A549 (cell line): ENCODE measurements around the gene FOXRED2. TPM values are rescaled to one million over a fixed set of nuclear protein-coding genes. Genes with fewer than 3 reads are reported as not detected.

Experiments used
- ATAC-seq, 2 experiments: fragments of 200-7000 bp in 1 of 2; fragments of >200 bp in 1 of 2; cut with Nextera tagmentation in 1 of 2; cut with Tn5 transposase in 1 of 2; 3 replicates each; pipeline versions ENCODE4 v1.8.0 to v1.9.1; 2018 to 2020; ENCODE audit warnings: mild to moderate bottlenecking in 1 of 2, moderate library complexity in 1 of 2
- CTCF ChIA-PET: fragments of 300-600 bp; sonication (Branson Sonifier 250); formaldehyde crosslinking; extraction: SDS; loops from one replicate; lab custom pipeline; 2021; ENCODE audit warnings: antibody characterized with exemption, inconsistent platforms; lab: Yijun Ruan, JAX
- POLR2A ChIA-PET: fragments of 350-600 bp; formaldehyde crosslinking; extraction: SDS; loops from one replicate; lab custom pipeline; 2021; ENCODE audit warnings: antibody characterized with exemption, inconsistent platforms; lab: Yijun Ruan, JAX
- DNase-seq, 2 experiments: peaks; one replicate each; pipeline versions ENCODE4 v3.0.0 to v3.0.0-alpha.2; 2011 to 2016; ENCODE audit warnings: low read depth in 1 of 2, low spot score in 1 of 2
- FAIRE-seq: peaks from 2 replicates; lab custom pipeline; 2011; peaks lifted over from hg19 to GRCh38; lab: Jason Lieb, UNC
- H3K27ac ChIP-seq, 2 experiments: fragments of >200 bp; sonication (Bioruptor Twin); formaldehyde crosslinking; 3 replicates each; pipeline ENCODE4 v1.5.1; 2016 to 2017
- H3K4me1 ChIP-seq: fragments of >200 bp; sonication (Bioruptor Twin); formaldehyde crosslinking; 3 replicates; pipeline ENCODE4 v1.6.1; 2016
- H3K4me2 ChIP-seq: fragments of >200 bp; sonication (Bioruptor Twin); formaldehyde crosslinking; 3 replicates; pipeline ENCODE4 v1.6.1; 2016
- H3K4me3 ChIP-seq: fragments of >200 bp; sonication (Bioruptor Twin); formaldehyde crosslinking; 3 replicates; pipeline ENCODE4 v1.5.1; 2016
- H3K9me3 ChIP-seq: fragments of >200 bp; sonication (Bioruptor Twin); formaldehyde crosslinking; 3 replicates; pipeline ENCODE4 v1.6.1; 2016
- ATOH8 ChIP-seq: fragments of 250-450 bp; sonication (Bioruptor Pico); IDR thresholded peaks from 2 replicates; pipeline ENCODE4 v1.5.0; 2020; ENCODE audit warnings: low read depth, mild to moderate bottlenecking, moderate library complexity
- BHLHE40 ChIP-seq: IDR thresholded peaks from 2 replicates; pipeline ENCODE4 v1.6.1; 2012; ENCODE audit warnings: low read depth, low read length, inconsistent platforms
- CHD4 ChIP-seq: fragments of 200-600 bp; sonication (generic); IDR thresholded peaks from 2 replicates; pipeline ENCODE4 v1.6.1; 2016; ENCODE audit warnings: antibody characterized with exemption, mild to moderate bottlenecking, borderline replicate concordance
- EHF ChIP-seq: fragments of 250-450 bp; sonication (Bioruptor Pico); IDR thresholded peaks from 2 replicates; pipeline ENCODE4 v1.5.0; 2020; ENCODE audit warnings: mild to moderate bottlenecking
- ELK1 ChIP-seq: fragments of 150-350 bp; IDR thresholded peaks from 2 replicates; pipeline ENCODE4 v1.6.1; 2014; ENCODE audit warnings: low read depth, mild to moderate bottlenecking, low read length
- ESRRA ChIP-seq: fragments of 150-350 bp; IDR thresholded peaks from 2 replicates; pipeline ENCODE4 v1.6.1; 2014; ENCODE audit warnings: mild to moderate bottlenecking, low read length, borderline replicate concordance
- FOXS1 ChIP-seq: fragments of 250-450 bp; sonication (Bioruptor Pico); IDR thresholded peaks from 2 replicates; pipeline ENCODE4 v1.5.0; 2020; ENCODE audit warnings: mild to moderate bottlenecking, moderate library complexity
- GATA3 ChIP-seq: IDR thresholded peaks from 2 replicates; pipeline ENCODE4 v1.6.1; 2012; ENCODE audit warnings: borderline replicate concordance
- HDAC2 ChIP-seq: fragments of 200-600 bp; sonication (generic); IDR thresholded peaks from 2 replicates; pipeline ENCODE4 v1.6.1; 2016
- HEYL ChIP-seq: fragments of 250-450 bp; sonication (Bioruptor Pico); IDR thresholded peaks from 2 replicates; pipeline ENCODE4 v1.8.0; 2021; ENCODE audit warnings: mild to moderate bottlenecking, moderate library complexity
- HOXB13 ChIP-seq: fragments of 250-450 bp; sonication (Bioruptor Pico); IDR thresholded peaks from 2 replicates; pipeline ENCODE4 v1.5.0; 2020; ENCODE audit warnings: low read depth, mild to moderate bottlenecking, moderate library complexity
- HOXB5 ChIP-seq: fragments of 250-450 bp; sonication (Bioruptor Pico); IDR thresholded peaks from 2 replicates; pipeline ENCODE4 v1.5.0; 2020; ENCODE audit warnings: mild to moderate bottlenecking, moderate library complexity
- NFE2L2 ChIP-seq: fragments of 150-350 bp; conservative IDR thresholded peaks from 2 replicates; pipeline ENCODE4 v1.6.1; 2014; ENCODE audit warnings: low read length
- NR3C1 ChIP-seq: fragments of >200 bp; sonication (Bioruptor Twin); formaldehyde crosslinking; IDR thresholded peaks from 3 replicates; pipeline ENCODE4 v1.6.1; 2017
- PHF8 ChIP-seq: fragments of 200-600 bp; sonication (generic); IDR thresholded peaks from 2 replicates; pipeline ENCODE4 v1.6.1; 2016; ENCODE audit warnings: low read depth, mild to moderate bottlenecking, antibody characterized with exemption, moderate library complexity, borderline replicate concordance
- POLR2A ChIP-seq: IDR thresholded peaks from 2 replicates; pipeline ENCODE4 v1.6.1; 2012; ENCODE audit warnings: mild to moderate bottlenecking, low read length
- RAD21 ChIP-seq, 2 experiments: fragments of >200 bp in 1 of 2; sonication (Bioruptor Twin) in 1 of 2; formaldehyde crosslinking in 1 of 2; IDR thresholded peaks in 1 of 2; conservative IDR thresholded peaks in 1 of 2; 2 replicates in 1 of 2; 3 replicates in 1 of 2; pipeline ENCODE4 v1.6.1; 2012 to 2018; ENCODE audit warnings: inconsistent platforms in 1 of 2
- RARB ChIP-seq: fragments of 250-450 bp; sonication (Bioruptor Pico); IDR thresholded peaks from 2 replicates; pipeline ENCODE4 v1.8.0; 2021; ENCODE audit warnings: mild to moderate bottlenecking, moderate library complexity
- SMC3 ChIP-seq: fragments of >200 bp; sonication (Bioruptor Twin); formaldehyde crosslinking; IDR thresholded peaks from 3 replicates; pipeline ENCODE4 v1.6.1; 2018; ENCODE audit warnings: inconsistent platforms
- TP53 ChIP-seq: fragments of 250-450 bp; sonication (Bioruptor Pico); IDR thresholded peaks from 2 replicates; pipeline ENCODE4 v1.5.0; 2021; ENCODE audit warnings: mild to moderate bottlenecking, moderate library complexity
- USF2 ChIP-seq: fragments of 450-650 bp; IDR thresholded peaks from 2 replicates; pipeline ENCODE4 v1.6.1; 2014; ENCODE audit warnings: antibody characterized with exemption
- ZNF302 ChIP-seq: fragments of 250-450 bp; sonication (Bioruptor Pico); IDR thresholded peaks from 2 replicates; pipeline ENCODE4 v1.9.0; 2021; ENCODE audit warnings: inconsistent platforms, mild to moderate bottlenecking, moderate library complexity
- ZSCAN20 ChIP-seq: fragments of 250-450 bp; sonication (Bioruptor Pico); IDR thresholded peaks from 2 replicates; pipeline ENCODE4 v1.8.0; 2022; ENCODE audit warnings: mild to moderate bottlenecking, moderate library complexity
- WGBS: methylation state at CpG from one replicate; pipeline ENCODE4 v1.1.6; 2017; ENCODE audit errors: missing lambda C conversion rate; 5-methylcytosine and 5-hydroxymethylcytosine counted together
- polyA minus RNA-seq: library from RNA; depleted of rRNA, polyadenylated mRNA; stranded (reverse); fragments of >200 nt; gene quantifications from 2 replicates; pipeline ENCODE4 v1.2.3, GENCODE V29; 2011; rRNA and poly(A)+ RNA removed
- polyA plus RNA-seq, 4 experiments: library from polyadenylated mRNA; depleted of rRNA in 3 of 4; stranded (reverse); fragments of >200 nt; fragmentation: RNase III in 1 of 4; extraction: RNeasy Plus Mini Kit Qiagen cat#74134 plus additional on column Dnase treatment in 1 of 4; gene quantifications; 2 replicates in 3 of 4; 3 replicates in 1 of 4; pipeline ENCODE4 v1.2.3, GENCODE V29; 2011 to 2017
- TF ChIP-seq, protein P1 (sequence below): fragments of >200 bp; sonication (Bioruptor Twin); formaldehyde crosslinking; IDR thresholded peaks from 3 replicates; pipeline ENCODE4 v1.6.1; 2016
- TF ChIP-seq, protein P2 (sequence below): fragments of 200-600 bp; sonication (generic); IDR thresholded peaks from 2 replicates; pipeline ENCODE4 v1.6.1; 2016; ENCODE audit warnings: antibody characterized with exemption, mild to moderate bottlenecking, moderate library complexity
- TF ChIP-seq, protein P3 (sequence below): IDR thresholded peaks from 2 replicates; pipeline ENCODE4 v1.6.1; 2012; ENCODE audit warnings: low read depth, borderline replicate concordance
- TF ChIP-seq, protein P4 (sequence below): IDR thresholded peaks from 2 replicates; pipeline ENCODE4 v1.6.1; 2012

Gene FOXRED2
- polyA plus RNA-seq (2011; rRNA removed) (5.7 and 7.2 TPM in 2 replicates), polyA plus RNA-seq (2017; fragmentation: RNase III; extraction: RNeasy Plus Mini Kit Qiagen cat#74134 plus additional on column Dnase treatment) (11.6 to 12.3 TPM (median 12.3 TPM) in 3 replicates), polyA minus RNA-seq (9.8 and 12.2 TPM in 2 replicates)
- 7.8 and 11.3 TPM in 2 replicates for polyA plus RNA-seq (2012; cell fraction: cytosol; rRNA removed)
- 14.2 and 17.7 TPM in 2 replicates for polyA plus RNA-seq (2012; cell fraction: nucleus; rRNA removed)

DNA sequence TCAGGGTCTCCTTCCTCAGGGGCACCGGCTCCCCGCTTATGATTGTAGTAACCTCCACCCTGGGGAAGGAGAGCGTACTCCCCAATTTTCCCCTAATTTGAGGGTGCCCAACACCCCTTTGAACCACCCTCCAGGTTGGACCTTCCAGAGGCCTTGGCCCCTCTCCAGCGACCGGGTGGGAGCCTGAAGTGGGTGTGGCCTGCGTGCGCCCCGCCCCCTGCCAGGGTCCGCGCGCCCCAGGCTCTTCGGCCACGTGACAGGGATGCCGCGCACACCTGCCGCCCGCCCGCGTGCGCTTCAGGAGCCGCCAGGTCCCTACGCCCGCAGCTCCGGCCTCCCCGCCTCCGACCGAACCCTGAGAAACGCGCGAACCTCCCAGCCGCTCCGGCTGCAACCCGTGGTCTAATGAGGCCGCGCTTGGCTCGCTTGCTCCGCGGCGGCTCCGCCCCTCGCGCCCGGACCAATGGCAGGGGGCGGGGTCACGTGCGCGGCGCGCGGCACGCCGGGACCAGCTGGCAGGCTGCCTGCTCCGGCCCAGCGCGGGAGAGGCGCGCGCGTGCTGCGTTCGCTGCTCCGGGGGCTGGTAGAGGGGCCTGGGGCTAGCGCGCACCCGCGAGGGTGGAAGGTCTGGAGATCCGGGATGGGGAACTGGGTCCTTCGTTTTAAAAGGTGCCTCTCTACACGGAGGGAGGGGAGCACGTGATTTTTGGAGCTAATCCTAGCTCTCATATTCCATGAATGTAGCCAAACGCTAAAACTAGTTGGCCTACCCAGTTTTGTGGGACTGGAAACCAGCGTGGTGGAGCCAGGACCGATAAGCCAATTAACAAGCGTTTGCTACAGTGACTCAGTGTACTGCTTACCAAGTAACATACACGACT, at the start of gene FOXRED2:
FOXRED2 (minus strand) TSS at position 404 of the 881 bp plus-strand sequence. CDS start 618 bp downstream, outside the sequence.
- Histone ChIP-seq H3K27ac (peak within 1 kb of the TSS; percentile 74 to 92), H3K4me2 (peak within 1 kb of the TSS; percentile 82), H3K4me3 (peak within 1 kb of the TSS; percentile 50), H3K4me1 (peaks cover 10% of the 10 kb centered on the region), H3K9me3 (no peaks in the 10 kb centered on the region)
- DNase-seq (peak; percentile 65 to 78), ATAC-seq (peak; percentile 72 to 81), FAIRE-seq (no peak)
- WGBS, result 29% methylated on average over 17 of the region's 75 CpGs
- POLR2A ChIA-PET, result interaction anchor here (0.9 to 1.2 kb wide), 6 partner anchors 10 to 269 kb away, joined by 3 to 9 read pairs (median 4); partner anchors contain the start of genes EIF3D, IFT27 and TXN2
- CTCF ChIA-PET, result interaction anchor here (1.3 to 1.9 kb wide), 2 partner anchors 16 to 349 kb away, joined by 3 to 4 read pairs; no protein-coding TSS in a partner anchor
- TF ChIP-seq, protein P1, sequence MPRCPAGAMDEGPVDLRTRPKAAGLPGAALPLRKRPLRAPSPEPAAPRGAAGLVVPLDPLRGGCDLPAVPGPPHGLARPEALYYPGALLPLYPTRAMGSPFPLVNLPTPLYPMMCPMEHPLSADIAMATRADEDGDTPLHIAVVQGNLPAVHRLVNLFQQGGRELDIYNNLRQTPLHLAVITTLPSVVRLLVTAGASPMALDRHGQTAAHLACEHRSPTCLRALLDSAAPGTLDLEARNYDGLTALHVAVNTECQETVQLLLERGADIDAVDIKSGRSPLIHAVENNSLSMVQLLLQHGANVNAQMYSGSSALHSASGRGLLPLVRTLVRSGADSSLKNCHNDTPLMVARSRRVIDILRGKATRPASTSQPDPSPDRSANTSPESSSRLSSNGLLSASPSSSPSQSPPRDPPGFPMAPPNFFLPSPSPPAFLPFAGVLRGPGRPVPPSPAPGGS, result peak; percentile 75; the same call in 2 of the 3 replicates
- TF ChIP-seq RAD21 (conservative IDR thresholded peaks at IDR 0.05 in 1 of 2, IDR thresholded peaks at IDR 0.05 in 1 of 2) (no peak), HEYL (0 out of 2 replicates have a peak, but pooled peaks have one; percentile 24), HDAC2 (no peak), HOXB5 (peak; percentile 95), GATA3 (no peak), ZSCAN20 (0 out of 2 replicates have a peak, but pooled peaks have one; percentile 49), ELK1 (no peak), RARB (CRISPR knock-in tag) (no peak), ZNF302 (CRISPR knock-in tag) (peak; percentile 93), HOXB13 (CRISPR knock-in tag) (peak; percentile 93), POLR2A (peak; percentile 81), ATOH8 (CRISPR knock-in tag) (peak; percentile 94), NFE2L2 (no peak), TP53 (peak; percentile 93), BHLHE40 (peak; percentile 87), USF2 (peak; percentile 73), NR3C1 (no peak), FOXS1 (peak; percentile 73; the same call in 1 of the 2 replicates), EHF (CRISPR knock-in tag) (peak; percentile 91), PHF8 (peak; percentile 67), SMC3 (no peak), ESRRA (no peak), CHD4 (no peak)
- TF ChIP-seq, protein P2, sequence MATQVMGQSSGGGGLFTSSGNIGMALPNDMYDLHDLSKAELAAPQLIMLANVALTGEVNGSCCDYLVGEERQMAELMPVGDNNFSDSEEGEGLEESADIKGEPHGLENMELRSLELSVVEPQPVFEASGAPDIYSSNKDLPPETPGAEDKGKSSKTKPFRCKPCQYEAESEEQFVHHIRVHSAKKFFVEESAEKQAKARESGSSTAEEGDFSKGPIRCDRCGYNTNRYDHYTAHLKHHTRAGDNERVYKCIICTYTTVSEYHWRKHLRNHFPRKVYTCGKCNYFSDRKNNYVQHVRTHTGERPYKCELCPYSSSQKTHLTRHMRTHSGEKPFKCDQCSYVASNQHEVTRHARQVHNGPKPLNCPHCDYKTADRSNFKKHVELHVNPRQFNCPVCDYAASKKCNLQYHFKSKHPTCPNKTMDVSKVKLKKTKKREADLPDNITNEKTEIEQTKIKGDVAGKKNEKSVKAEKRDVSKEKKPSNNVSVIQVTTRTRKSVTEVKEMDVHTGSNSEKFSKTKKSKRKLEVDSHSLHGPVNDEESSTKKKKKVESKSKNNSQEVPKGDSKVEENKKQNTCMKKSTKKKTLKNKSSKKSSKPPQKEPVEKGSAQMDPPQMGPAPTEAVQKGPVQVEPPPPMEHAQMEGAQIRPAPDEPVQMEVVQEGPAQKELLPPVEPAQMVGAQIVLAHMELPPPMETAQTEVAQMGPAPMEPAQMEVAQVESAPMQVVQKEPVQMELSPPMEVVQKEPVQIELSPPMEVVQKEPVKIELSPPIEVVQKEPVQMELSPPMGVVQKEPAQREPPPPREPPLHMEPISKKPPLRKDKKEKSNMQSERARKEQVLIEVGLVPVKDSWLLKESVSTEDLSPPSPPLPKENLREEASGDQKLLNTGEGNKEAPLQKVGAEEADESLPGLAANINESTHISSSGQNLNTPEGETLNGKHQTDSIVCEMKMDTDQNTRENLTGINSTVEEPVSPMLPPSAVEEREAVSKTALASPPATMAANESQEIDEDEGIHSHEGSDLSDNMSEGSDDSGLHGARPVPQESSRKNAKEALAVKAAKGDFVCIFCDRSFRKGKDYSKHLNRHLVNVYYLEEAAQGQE, result no peak
- TF ChIP-seq, protein P3, sequence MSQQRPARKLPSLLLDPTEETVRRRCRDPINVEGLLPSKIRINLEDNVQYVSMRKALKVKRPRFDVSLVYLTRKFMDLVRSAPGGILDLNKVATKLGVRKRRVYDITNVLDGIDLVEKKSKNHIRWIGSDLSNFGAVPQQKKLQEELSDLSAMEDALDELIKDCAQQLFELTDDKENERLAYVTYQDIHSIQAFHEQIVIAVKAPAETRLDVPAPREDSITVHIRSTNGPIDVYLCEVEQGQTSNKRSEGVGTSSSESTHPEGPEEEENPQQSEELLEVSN, result peak; percentile 98
- TF ChIP-seq, protein P4, sequence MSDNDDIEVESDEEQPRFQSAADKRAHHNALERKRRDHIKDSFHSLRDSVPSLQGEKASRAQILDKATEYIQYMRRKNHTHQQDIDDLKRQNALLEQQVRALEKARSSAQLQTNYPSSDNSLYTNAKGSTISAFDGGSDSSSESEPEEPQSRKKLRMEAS, result peak; percentile 98
